HG03064 (cell line): ENCODE measurements around the gene CLIP2.
"Not testable (repeated sequence)": the region's sequence is repeated elsewhere in the genome, so short reads cannot be mapped to it uniquely, and the experiment has no call there.

ENCODE experiments used
- ATAC-seq: cut with Tn5 transposase; IDR thresholded peaks from one replicate; pipeline ENCODE4 v1.9.1; 2021; ENCODE audit warnings: low read depth; ENCODE audit not compliant: unreplicated experiment

CLIP2 gene

GRCh38 chr7:74325210-74325565 is 36.0 kb downstream of the CLIP2 start:
- no peak for ATAC-seq

GRCh38 chr7:74329225-74329624 is 40.0 kb downstream of the CLIP2 start:
- no peak for ATAC-seq

- ATAC-seq, result no peak
These were observed 43.4 kb downstream of the CLIP2 start for GRCh38 chr7:74332373-74333176.

- no peak for ATAC-seq
These were observed 44.8 kb downstream of the CLIP2 start for GRCh38 chr7:74334030-74334429.

DNA sequence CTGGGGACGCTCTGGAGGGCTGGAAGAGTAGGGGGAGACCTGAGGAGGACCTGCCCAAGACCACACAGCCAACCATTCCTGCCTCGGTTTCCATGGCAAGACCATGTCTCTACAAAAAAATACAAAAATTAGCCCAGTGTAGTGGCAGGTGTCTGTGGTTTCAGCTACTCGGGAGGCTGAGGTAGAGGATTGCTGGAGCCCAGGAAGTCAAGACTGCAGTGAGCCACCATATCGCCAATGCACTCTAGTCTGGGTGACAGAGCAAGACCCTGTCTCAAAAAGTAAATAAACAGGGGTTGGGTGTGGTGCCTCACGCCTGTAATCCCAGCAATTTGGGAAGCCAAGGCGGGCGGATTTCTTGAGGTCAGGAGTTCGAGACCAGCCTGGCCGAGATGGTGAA is 48.7 kb downstream of the CLIP2 start:
- ATAC-seq, result no peak

DNA sequence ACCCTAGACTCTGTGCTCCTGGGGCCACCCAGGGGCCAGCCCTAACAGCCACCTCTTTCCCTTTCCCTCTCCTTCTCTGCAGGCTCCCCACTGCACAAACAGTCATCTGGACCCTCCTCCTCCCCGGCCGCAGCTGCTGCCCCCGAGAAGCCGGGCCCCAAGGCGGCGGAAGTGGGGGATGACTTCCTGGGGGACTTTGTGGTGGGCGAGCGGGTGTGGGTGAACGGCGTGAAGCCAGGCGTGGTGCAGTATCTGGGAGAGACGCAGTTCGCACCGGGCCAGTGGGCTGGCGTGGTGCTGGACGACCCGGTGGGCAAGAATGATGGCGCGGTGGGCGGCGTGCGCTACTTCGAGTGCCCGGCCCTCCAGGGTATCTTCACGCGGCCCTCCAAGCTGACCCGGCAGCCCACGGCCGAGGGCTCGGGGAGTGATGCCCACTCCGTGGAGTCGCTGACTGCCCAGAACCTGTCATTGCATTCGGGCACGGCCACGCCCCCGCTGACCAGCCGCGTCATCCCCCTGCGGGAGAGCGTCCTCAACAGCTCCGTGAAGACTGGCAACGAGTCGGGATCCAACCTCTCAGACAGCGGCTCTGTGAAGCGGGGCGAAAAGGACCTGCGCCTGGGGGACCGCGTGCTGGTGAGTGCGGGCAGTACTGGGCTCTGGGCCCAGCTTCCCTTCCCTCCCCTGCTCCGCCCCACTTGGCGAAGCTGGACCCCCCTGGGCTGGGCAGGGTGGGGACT is 49.3 kb downstream of the CLIP2 start:
- no peak for ATAC-seq

GRCh38 chr7:74339648-74340047 is 50.4 kb downstream of the CLIP2 start:
- ATAC-seq, result not testable (repeated sequence)

DNA sequence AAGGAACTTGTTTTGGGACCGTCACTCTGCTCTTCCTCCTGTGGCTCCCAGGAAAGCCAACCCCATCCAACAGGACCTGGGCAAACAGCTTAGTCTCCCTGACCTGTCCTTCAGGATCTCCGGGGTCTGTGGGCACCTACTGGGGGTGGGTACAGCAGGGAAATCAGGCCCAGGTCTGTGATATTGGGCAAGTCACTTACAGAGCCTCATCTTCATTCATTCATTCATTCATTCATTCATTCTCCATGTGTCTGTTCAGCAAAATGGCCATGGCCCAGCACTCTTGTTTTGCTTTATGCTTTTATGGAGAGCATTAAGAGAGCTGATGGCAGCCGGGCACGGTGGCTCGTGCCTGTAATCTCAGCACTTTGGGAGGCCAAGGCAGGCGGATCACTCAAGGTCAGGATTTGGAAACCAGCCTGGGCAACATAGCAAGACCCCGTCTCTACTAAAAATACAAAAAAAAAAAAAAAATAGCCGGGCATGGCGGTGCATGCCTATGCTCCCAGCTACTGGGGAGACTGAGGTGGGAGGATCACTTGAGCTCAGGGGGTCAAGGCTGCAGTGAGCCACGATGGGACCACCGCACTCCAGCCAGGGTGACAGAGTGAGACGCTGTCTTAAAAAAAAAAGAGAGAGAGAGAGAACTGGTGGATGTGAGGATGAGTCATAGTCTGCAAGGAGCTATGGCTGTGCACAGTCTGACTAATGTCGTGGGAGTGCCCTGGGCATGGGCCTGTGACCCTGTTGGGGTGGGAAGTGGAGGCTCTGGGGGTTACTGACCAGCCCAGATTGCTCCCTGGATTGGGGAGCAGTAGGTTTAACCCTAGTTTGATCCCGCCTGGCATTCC is 54.3 kb downstream of the CLIP2 start:
- ATAC-seq, result no peak

- ATAC-seq, result no peak
These were observed 54.9 kb downstream of the CLIP2 start for GRCh38 chr7:74344132-74344496.

DNA sequence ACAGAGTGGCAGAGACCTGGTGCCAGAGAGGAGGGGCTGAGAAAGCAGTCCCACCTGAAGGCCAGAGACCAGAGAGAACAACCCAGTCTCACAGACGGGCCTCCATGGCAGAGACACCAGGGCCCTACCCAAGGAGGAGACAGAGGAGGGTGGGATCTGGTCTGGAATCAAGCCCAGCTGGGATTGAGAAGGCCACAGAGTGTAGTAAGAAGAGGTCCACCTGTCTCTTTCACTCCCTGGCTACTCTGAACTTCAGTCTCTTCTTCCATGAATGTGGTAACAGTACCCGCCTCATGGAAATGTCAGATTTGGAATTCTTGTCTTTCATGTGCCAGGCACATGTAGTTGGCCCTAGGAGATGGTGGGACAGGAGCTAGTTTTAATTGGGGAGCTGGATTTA is 55.6 kb downstream of the CLIP2 start:
- ATAC-seq, result no peak

GRCh38 chr7:74345970-74346369 is 56.8 kb downstream of the CLIP2 start:
- no peak for ATAC-seq

GRCh38 chr7:74349621-74350020 is 60.4 kb downstream of the CLIP2 start:
- ATAC-seq, result no peak

GRCh38 chr7:74350751-74351150 is 61.5 kb downstream of the CLIP2 start:
- ATAC-seq, result no peak

- ATAC-seq, result no peak
These were observed 62.6 kb downstream of the CLIP2 start for GRCh38 chr7:74351836-74352235.

DNA sequence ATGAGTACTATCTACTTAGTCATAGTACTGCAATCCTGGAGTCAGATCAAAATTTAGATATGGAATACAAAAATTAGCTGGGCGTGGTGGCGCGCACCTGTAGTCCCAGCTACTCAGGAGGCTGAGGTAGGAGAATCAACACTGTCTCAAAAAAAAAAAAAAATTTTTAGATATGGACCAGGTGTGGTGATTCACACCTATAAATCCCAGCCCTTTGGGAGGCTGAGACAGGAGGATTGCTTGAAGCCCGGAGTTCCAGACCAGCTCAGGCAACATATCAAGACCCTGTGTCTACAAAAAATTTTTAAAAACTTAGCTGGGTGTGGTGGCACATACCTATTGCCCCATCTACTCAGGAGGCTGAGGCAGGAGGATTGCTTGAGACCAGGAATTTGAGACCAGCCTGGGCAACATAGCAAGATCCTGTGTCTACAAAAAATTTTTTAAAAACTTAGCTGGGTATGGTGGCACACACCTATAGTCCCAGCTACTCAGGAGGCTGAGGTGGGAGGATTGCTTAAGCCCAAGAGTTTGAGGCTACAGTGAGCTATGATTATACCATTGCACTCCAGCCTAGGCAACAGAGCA is 63.4 kb downstream of the CLIP2 start:
- ATAC-seq, result not testable (repeated sequence)

- ATAC-seq, result no peak
These were observed 64.8 kb downstream of the CLIP2 start for GRCh38 chr7:74354009-74354408.

GRCh38 chr7:74355091-74355490 is 65.9 kb downstream of the CLIP2 start:
- no peak for ATAC-seq

DNA sequence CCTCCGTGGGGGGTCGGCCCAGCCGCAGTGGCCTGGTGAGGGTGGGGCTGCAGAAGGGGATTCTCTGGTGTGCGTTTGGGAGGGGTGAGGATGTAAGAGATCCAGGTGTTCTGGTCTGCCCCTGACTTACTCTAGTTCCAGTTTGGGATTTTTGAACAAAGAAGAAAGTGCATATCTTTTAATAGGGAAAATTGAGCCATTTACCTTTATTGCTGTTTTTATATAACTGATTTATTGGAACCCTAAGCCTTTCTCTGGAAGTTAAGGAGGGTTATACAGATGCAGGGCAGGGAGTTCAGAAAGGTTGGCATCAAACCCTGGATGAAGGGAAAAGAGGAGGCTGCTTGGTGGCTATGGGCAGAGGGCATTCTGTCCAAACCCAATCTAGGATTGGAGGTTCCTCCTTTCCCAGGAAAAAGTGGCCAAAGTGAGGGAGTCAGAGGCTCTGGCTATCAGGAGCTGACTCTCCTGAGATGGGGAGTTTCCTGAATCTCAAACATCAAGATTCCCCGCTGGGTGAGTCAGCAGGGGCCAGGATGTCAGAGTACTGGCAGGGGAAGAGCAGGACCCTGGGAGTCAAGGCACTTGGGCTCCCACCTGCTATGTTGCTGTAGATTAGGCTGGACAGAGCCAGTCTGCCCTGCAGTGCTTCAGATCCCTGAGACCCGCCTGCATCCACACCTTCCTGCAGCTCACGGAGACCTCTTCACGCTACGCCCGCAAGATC is 67.5 kb downstream of the CLIP2 start:
- ATAC-seq, result no peak

DNA sequence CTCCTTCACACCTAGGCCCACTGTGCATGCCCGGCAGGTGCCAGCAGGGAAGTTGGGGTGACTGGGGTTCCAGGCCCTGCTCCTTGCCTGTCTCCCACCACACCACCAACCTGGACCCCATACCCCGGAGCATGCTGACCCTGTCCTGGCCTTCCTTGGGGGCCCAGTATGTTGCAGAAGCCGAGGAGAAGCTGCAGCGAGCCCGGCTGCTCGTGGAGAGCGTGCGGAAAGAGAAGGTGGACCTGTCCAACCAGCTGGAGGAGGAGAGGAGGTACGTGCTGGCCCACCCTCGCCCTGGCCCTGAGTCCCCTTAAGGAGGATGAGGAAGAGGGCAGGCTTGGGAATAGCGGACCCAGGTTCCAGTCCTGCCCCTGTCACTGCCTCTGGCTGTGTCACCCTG is 70.8 kb downstream of the CLIP2 start:
- no peak for ATAC-seq

- no peak for ATAC-seq
These were observed 73.1 kb downstream of the CLIP2 start for GRCh38 chr7:74362266-74362665.
